Measurements from ENCODE around the gene CUEDC1.

The CUEDC1 gene, protein sequence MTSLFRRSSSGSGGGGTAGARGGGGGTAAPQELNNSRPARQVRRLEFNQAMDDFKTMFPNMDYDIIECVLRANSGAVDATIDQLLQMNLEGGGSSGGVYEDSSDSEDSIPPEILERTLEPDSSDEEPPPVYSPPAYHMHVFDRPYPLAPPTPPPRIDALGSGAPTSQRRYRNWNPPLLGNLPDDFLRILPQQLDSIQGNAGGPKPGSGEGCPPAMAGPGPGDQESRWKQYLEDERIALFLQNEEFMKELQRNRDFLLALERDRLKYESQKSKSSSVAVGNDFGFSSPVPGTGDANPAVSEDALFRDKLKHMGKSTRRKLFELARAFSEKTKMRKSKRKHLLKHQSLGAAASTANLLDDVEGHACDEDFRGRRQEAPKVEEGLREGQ

DNA sequence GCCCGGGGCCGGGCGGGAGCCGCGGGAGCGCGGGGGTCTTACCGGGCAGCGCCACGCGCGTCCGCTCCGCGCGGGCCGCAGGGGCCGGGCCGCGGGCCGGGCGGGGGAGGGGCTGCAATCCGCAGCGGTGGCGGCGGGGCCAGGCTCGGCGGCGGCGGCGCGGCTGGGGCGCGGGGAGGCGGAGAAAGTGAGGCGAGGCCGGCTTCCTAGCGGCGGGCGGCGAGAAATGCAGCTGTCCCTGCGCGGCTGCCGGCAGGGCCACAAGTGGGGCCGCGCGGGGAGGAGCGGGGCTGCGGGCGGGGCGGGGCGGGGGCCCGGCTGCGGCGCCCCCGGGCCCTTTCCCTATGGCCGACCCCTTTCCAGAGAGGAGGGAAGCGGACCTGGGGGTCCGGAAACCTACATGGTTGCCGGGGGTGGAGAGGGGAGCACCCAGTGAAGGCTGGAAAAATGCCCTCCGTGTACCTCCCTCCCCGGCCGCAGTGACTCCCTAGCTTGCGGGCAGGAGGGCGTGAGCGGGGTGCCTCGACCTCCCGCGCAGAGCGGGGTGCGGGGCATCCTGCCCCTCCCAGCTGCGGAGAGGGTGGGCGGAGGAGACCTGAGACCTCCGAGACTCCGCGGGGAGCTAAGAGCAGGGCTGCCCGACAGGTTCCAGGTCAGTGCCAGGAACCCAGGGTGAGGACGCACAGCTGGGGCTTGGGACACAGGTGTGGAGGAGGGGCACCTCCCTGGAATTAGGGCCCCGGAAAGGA, at the start of gene CUEDC1:
CUEDC1 (minus strand) TSS at position 230 of the 749 bp plus-strand sequence. CDS start 69,848 bp downstream, outside the sequence.
- DNase-seq, result no peak

DNA sequence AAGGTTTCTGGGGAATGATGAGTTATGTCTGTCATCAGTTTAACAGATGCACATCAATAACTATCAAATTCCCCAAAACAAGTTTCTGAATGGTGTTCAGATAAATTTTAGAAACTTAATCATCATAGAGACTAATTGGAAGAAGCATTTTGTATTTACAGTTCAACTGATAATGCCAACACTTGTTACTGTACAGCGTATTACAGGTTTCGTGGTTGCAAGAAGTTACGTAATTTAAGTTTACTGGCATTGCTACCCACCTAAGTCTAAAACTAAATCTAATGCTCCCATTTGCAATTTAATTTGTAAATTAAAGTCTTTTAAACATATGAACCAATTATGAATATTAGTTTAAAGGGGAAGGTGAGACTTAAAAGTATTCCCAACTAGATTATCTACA, 48.8 kb upstream of the CUEDC1 start:
- no peak for DNase-seq

- no peak for DNase-seq
These were observed 47.8 kb upstream of the CUEDC1 start for GRCh38 chr17:58002973-58003372.

GRCh38 chr17:58002154-58002948, 47.1 kb upstream of the CUEDC1 start:
- no peak for DNase-seq

- no peak for DNase-seq
These were observed 46.4 kb upstream of the CUEDC1 start for GRCh38 chr17:58001461-58002124.

GRCh38 chr17:57999496-58000017, 44.3 kb upstream of the CUEDC1 start:
- DNase-seq, result no peak

- no peak for DNase-seq
These were observed 43.8 kb upstream of the CUEDC1 start for GRCh38 chr17:57999010-57999495.

DNA sequence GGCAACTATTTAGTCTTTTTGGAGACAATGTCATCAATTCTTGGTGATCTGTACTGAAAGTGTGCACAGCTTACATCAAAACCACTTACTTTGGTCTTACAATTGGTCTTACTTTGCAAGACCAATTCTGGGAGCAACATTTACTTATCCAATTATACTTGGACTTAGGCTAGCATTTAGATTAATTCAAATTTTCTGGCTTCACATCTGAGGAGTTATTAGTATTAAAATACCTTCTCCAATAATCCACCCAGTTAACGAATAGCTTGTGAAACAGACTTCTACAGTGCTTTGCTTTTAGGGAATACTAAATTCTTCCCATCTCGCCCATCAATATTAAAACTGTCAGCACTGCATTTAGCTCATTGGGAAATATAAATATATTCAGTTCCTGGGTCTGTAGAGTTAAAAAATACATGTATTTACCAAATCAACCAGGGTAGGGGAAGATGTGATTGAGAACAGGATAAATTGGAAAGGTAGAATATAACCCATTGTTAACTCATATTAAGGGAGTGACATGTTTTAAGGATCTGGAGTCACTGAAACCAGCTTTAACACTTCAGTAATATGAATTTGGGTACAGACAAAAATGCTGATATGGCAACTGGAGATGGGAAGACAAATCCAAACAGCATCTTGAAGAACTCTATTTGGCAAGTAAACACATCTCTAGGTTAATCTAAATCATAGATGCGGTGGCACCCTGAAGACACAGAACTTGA, 42.0 kb upstream of the CUEDC1 start:
- DNase-seq, result no peak

DNA sequence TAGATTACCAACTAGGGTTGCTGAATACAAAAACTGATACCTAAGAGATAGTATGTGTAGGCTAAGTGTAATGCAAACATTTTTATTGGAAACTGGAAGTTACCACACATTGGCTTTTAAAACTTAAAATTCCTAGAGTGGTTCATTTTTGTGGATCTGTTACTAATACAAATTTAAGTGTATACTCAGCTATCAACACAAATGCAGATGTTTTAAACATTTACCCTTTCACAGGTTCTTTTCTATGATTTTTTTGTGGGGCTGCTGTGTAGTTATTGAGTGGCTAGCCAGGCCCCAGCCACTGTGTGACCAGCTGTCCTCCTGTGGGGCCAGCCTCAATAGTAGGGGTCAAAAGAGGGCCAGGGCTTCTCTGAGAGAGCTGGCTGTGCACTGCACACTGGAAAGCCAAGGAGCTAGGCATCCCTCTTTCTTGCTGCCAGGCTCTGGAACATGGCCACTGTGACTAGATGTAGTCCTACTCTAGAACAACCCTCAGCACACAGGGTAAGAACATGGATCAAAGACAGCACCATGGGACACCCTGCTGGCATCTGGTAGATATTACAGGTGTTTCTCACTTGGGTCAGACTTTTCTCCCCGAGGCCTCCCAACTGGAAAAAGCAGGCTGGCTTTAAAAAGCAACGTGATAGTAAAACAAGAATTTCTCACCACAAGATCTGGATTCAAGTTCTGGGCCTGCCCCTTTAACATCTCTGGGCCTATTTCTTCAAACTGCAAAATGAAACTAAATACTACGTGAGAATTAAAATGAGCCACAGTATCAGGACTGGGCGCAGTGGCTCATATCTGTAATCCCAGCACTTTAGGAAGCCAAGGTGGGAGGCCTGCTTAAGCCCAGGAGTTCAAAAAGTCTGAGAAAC, 40.1 kb upstream of the CUEDC1 start:
- DNase-seq, result no peak

DNA sequence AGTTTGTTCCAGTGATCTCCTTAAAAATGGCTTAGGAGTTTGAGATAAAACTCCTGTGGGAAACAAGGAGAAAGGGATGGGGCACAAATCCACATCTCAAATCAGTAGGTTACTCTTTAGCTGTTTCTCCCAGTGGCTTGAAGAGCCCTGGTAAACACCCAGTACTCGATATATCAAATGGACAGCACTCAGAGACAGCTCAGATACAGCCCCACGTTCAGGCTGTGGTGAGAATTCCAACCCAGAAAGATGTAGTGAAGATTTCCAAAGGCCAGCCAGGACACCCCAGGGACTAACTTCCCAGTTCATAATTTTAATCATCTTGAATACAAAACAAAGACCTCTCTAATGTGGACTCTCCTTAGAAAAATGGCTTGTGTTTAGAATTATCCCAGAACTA, 39.2 kb upstream of the CUEDC1 start:
- DNase-seq, result no peak

- DNase-seq, result no peak
These were observed 38.5 kb upstream of the CUEDC1 start for GRCh38 chr17:57993471-57994365.

- no peak for DNase-seq
These were observed 36.3 kb upstream of the CUEDC1 start for GRCh38 chr17:57991537-57991936.

DNA sequence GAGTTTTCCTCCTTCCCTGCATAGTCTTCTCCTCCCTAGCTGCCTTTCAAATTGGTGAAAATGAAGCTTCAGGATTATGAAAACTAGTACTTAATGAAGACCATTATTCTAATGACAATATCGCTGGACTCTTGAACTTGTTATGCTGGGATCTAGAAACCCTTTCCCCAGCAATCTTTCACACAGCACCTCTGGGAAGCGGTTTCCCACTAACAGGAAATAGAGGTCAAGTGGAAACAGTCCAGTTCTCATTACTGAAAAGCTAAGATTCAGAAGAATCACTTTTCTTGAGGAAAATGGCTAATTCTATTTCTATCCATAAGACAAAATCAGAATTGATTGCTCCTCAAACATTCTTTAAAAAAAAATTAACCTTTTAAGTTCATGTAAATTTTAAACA, 34.8 kb upstream of the CUEDC1 start:
- DNase-seq, result no peak

DNA sequence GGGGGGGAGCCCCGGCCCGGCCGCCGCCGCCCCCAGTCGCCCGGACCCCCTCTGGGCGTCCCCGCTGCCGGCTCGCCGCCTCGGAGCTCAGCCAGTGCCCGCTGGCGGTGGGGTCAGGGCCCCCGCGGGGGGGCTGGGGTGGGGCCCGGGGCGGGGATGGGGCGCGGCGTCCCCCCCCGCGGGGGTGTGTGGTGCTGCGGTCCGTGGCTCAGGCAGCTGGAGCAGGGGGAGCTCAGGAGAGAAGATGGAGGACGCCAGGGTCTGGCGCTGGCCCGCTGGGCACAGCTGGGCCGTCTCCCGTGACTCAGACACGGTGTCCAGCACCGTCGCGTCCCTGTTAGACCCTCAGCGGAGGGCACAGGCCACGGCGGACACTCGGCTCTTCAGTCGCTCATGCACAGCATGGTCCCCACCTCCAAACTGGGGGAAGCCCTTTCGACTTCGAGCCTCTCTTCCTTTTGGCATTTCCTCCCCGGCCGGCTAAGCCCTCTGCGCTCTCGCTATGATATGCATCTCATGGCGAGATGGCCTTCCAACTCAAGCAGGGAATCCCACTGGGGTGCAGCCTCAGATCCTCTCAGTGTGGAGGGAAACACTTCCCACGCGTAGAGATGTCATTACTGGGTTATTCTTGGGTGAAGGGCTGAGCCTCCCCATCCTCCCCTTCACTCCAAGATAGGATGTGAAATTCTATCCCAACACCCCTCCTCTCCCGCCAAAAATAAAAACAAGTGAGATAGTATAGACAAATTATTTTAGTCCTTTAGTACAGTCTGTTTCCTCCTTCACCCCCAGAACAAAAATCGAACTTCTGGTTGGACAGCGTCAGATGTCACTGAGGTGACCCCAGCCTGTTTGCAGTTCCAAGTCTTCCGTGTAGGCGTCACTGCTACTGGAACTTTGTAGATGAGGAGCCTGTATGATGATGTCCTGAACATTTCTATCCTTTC, 33.4 kb upstream of the CUEDC1 start:
- no peak for DNase-seq

DNA sequence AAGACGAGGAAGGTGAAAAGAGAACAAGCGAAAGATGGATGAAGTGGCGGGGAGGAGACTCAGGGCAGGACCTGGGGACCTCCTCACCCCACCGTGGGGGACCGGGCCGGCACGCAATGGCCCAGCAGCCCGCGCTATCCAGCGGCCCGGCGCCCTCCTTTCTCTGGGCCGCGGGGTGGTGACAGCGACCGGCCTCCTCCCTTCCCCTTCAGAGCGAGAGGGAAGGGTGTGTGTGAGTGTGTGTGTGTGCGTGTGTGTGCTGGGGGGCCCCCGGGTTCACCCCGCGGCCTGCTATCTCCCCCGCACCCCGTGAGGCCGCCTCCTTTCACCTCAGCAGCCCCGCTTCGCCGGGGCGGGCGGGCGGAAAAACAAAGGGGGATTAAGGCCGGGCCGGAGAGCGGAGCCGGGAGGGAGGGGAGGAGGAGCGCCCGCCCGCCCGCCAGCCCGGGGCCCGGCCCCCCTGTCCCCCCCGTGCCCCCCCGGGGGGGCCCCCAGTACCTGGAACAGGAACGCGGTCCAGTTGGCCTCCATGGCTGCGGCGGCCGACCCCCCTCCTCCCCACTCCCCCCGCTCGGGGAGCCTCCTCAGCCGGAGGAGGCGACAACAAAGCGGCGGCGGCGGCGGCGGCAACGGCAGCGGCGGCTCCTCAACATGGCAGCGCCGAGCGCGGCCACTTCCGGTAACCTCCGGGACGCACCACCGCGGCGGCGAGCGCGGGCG, 32.5 kb upstream of the CUEDC1 start, which contains the start of gene VEZF1:
VEZF1 (minus strand) TSS at position 674 of the 720 bp plus-strand sequence; CDS start at position 531, 143 bp downstream.
- no peak for DNase-seq

GRCh38 chr17:57986841-57987580, 31.8 kb upstream of the CUEDC1 start:
- no peak for DNase-seq

DNA sequence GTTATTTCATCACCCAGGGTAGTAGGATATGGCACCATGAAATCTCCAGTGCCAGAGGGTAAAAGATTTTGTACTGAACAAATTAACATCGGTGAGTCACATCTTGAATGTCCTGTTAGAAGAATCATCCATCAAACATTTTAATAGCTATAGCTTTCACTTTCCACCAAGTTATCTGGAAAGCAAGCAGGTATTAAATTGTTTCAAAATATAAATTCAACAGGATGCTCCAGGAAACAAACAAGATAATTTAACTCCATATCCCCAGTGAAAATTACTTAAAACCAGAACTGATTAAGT, 30.4 kb upstream of the CUEDC1 start:
- DNase-seq, result no peak

All from SIG-M5 (cell line).